Measurements from ENCODE around the gene PDZD4.

The PDZD4 gene

GRCh38 chrX:153782871-153783270, 47.5 kb downstream of the PDZD4 start:
- DNase-seq, result no peak

- no peak for DNase-seq
These were observed 48.0 kb downstream of the PDZD4 start for GRCh38 chrX:153782313-153782712.

- DNase-seq, result no peak
These were observed 48.8 kb downstream of the PDZD4 start for GRCh38 chrX:153781428-153782047.

GRCh38 chrX:153780678-153781427, 49.5 kb downstream of the PDZD4 start, which contains the start of gene SRPK3:
SRPK3 (plus strand) TSS chrX:153781041; CDS start chrX:153781087, 46 bp downstream.
- no peak for DNase-seq

- no peak for DNase-seq
These were observed 50.3 kb downstream of the PDZD4 start for GRCh38 chrX:153779891-153780677.

- DNase-seq, result no peak
These were observed 51.7 kb downstream of the PDZD4 start for GRCh38 chrX:153778684-153779101.

GRCh38 chrX:153778181-153778580, 52.2 kb downstream of the PDZD4 start:
- no peak for DNase-seq

GRCh38 chrX:153777261-153778090, 52.9 kb downstream of the PDZD4 start:
- DNase-seq, result no peak

GRCh38 chrX:153776611-153777045, 53.7 kb downstream of the PDZD4 start:
- DNase-seq, result no peak

- DNase-seq, result no peak
These were observed 54.2 kb downstream of the PDZD4 start for GRCh38 chrX:153776120-153776599.

GRCh38 chrX:153775293-153776119, 54.8 kb downstream of the PDZD4 start:
- no peak for DNase-seq

- no peak for DNase-seq
These were observed 55.6 kb downstream of the PDZD4 start for GRCh38 chrX:153774576-153775292.

GRCh38 chrX:153773741-153774575, 56.4 kb downstream of the PDZD4 start:
- no peak for DNase-seq

- no peak for DNase-seq
These were observed 57.1 kb downstream of the PDZD4 start for GRCh38 chrX:153773218-153773611.

- DNase-seq, result no peak
These were observed 57.8 kb downstream of the PDZD4 start for GRCh38 chrX:153772316-153773217.

- no peak for DNase-seq
These were observed 58.7 kb downstream of the PDZD4 start for GRCh38 chrX:153771415-153772315.

GRCh38 chrX:153770601-153771414, 59.5 kb downstream of the PDZD4 start:
- no peak for DNase-seq

All from activated T-cell treated with anti-CD3 and anti-CD28 coated beads, Interleukin-2, amount 50 U/mL, for 1 hour (primary cell).